HG03469 (cell line): Measurements from ENCODE around the gene CES1.
"Not testable (repeated sequence)": the region's sequence is repeated elsewhere in the genome, so short reads cannot be mapped to it uniquely, and the experiment has no call there.

ENCODE experiments used
- ATAC-seq: cut with Tn5 transposase; IDR thresholded peaks from one replicate; pipeline ENCODE4 v1.9.1; 2021; ENCODE audit warnings: mild to moderate bottlenecking, moderate library complexity, moderate number of reproducible peaks; ENCODE audit not compliant: unreplicated experiment

The CES1 gene

DNA sequence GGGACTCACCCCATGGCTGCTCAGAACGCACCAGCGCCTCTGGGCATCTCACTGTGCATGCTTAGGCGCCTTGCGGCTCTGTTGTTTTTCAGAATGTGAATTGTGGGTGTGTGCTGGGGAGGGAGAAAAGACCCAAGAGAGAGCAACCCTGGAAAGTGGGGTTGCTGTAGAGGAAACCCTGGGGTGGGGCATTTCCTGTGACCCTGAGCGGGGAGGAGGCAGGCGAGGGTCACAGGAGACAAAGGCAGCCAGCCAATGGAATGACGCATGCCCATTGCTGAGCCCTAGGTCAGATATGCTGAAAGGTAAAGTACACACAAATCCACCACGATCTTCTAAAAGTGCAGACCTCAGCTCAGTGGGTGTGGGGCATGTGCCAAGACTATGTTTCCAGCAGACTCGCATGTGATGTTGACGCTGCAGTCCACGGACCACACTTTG is 39.9 kb downstream of the CES1 start:
- ATAC-seq: not testable (repeated sequence)

DNA sequence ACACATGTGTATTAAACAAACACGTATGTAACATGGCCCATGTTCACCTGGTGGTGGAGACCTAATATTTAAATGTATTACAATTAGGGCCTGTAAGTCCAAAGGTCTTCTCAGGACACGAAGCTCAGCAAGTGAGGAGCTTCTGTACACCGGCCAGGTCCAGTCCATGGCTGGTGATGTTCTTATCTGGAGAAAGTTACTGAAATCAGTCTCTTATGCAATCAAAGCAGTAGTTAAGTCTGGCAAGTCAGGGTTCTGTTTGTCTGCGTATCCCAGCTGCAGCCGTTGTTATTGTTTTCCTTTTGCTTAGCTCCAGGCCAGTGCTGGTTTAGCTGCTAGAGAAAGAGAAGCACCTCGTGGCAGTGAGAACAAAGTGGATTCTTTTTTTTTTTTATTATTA is 41.4 kb downstream of the CES1 start:
- ATAC-seq: not testable (repeated sequence)

DNA sequence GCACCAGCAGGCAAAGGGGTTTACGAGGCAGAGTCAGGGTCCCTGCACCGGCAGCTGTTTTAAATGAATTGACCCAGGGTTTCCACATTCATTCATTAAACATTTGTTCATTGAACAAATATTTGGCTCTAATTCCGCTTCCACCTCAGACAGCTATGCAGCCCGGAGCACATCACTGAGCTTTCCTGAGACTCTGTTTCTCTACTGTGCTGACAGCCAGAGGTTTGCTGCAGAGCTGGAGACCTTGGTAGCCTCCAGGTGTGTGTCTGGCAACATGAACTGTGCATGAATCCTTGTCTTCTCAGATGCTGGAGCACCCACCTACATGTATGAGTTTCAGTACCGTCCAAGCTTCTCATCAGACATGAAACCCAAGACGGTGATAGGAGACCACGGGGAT is 42.7 kb downstream of the CES1 start:
- not testable (repeated sequence) for ATAC-seq

DNA sequence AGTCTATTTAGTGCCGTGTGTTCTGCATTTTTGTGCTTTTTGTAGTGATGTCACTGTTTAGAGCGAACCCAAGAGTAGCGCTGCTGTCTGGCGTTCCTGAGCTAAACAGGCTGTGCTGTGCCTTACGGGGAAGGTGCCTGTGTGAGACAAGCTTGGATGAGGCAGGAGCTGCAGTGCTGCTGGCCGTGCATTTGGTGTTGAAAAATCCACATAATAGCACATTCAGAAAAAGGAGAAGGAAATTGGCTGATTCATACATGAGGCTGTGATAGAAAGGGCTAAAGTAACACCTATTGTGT is 50.2 kb downstream of the CES1 start:
- not testable (repeated sequence) for ATAC-seq

DNA sequence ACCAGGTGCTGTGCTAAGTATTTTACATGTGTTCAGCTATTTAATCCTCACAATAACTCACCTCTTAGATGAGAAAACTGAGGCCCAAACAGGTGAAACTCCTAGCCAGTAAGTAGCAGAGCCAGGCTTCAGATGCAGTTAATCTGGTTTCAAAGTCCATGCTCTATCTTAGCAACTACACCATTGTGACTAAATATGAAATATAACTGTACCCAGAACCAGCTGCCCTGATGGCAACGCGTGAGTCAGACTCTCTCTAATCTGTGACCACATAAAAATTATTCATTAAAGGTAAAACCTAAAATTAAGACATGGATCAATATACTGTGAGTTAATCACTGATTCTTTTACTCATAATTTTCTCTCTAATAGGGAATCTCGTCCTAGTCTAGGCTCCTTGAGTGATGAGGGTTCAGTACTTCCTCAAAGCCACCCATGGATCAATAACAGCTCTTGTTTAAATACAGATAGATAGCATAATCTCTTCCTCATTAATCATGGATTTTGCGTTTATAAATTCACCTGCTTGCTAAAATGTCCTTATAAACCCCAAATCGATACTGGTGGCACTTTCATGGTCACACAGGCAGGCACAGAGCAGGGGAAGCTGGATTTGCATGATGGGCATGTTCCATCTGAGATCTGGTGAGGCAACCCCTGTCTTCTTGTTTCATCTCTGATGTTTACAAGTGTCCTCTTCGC is 50.7 kb downstream of the CES1 start:
- ATAC-seq: not testable (repeated sequence)

DNA sequence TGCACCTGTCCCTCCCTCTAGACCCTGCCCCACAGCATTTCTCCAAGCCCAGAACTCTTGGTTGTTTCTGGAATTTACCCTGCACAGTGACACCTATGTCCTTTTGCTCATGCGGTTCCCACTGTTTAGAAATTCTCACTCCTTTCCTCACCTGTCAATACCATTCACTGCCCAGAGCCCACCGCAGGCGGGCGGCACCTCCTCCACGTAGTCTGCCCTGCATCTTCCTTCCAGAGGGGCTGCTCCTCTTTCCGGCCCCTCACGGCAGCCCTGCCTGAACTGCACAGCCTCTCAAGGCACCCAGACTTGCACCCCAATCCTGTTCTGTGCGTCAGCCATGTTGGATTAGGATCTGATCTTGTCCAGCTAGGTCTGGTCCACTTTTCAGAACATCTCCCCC is 51.4 kb downstream of the CES1 start:
- ATAC-seq: not testable (repeated sequence)

DNA sequence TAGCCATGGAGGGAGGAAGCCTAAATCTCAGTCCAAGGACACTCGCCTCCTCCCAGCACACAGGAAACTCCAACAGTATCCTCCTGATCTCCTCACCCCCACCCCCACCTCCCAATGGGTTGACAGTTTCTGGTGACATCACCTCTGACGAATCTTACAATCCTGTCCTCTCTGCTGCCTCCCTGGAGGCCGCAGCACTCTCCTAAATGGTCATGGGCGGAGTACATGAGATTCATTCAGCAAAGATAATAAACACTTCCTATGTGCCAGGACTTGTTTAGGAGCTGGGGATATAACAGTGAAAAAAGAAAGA is 52.8 kb downstream of the CES1 start:
- ATAC-seq: not testable (repeated sequence)

DNA sequence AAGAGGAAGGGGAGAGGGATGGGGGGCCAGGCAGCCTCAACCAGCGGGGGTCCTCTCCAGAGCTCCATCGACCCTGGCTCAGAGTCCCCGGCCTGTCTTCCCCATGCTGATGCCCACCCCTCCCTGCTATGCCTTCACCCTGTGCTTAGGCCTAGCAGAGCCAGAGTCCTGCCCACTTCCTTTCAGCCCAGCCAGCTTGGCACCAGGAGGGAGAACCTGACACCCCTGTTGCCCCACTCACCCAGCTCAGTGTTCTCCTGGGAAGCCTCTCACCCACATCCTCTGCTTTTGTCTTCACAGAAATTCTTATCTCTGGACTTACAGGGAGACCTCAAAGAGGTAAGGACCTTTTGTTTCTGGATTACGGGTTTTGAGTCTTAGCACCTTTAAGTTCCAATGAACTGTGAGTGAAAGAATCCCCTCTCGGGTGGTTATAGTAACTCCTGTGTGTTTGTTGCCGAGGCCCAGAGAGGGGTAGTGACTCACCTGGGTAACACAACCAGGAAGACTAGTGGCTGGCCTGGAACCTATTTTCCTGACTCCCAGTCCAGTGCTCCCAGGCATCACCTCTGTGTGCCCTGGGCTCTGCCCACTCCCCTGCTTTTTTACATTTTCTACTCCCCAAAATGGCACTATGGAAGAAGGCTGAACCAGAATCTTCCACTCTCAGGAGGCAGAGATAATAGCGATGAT is 53.3 kb downstream of the CES1 start:
- ATAC-seq: no peak

DNA sequence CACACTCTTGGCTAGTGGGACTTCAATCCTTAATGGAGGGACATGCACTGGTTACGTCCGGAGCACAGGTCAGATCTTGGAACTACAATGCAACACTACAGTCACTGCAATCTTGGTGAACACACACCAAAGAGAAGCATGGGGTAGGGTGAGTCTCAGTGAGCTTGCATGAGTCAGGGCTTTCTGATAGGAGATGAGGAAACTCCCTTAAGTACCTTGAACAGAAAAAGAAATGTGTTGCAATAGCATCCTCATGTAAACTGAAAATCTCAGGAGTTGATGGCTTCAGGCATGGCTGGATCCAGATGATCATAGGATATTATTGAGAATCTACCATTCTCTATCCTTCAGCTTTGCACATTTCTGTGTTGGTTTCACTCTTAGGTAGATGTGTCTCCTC is 54.1 kb downstream of the CES1 start:
- ATAC-seq: no peak

DNA sequence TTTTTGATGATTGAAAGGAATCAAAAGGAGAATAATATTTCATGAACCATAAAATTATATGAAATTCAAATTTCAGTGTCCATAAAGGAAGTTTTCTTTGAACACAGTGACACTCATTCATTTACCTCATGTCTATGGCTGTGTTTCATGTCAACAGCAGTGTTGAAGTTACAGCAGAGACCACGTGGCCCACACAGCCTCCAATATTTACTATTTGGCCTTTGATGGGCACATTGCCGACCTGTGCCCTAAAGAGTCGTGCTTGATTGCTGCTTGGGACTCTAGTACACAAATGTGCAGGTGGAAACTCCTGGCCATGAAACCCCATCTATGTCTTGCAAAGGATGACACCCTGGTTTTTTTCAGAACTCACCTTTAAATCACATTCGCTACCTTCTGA is 57.0 kb downstream of the CES1 start:
- ATAC-seq: no peak

DNA sequence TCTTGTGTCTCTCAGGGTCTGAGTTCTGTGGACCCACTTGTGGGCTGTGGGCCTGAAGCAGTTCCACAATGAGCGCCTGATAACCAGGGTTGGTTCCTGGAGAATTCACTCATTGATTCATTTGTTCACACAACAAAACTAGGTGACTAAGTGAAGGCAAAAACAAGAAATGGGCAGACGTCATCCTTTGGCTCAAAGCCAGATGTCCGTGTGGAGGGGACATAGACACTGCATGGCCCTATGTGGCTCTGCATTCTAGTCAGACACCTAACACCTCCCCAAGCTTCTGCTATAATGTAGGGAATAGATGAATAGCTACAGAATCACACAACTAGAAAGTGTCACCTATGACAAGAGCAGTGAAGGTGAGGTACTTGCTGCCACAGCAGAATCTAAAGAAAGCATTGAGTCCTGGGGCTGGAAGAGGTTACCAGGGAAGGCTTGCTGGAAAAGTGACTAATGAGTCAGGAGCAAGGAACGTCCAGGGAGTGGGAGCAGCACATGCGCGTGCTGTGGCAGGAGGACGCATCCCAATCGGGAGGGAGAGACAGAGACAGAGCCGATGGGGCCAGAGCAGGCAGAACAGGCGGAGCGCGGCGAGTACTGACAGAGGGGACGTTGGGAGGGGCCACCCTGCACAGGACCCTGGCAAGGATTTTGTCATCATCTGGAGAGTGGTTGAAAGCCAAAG is 58.9 kb downstream of the CES1 start:
- no peak for ATAC-seq

DNA sequence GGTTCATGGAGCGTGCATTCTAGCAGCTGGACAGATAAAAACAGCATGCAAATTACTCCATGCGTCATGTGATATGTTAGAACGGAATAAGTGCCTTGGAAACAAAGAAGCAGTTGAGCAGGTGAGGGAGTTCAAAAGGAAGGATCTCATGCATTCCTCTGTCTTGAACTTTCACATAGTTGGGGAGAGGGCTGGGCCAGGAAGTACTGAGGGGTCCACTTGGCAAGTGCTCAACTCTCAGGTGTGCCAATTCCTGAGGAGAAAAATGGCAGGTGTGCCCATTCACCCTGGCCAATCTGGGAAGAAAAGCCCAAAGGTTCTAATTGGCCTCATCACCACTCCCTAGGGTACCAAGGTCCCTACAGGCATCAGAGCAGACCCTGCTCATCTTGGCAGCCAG is 67.7 kb downstream of the CES1 start:
- ATAC-seq: no peak

DNA sequence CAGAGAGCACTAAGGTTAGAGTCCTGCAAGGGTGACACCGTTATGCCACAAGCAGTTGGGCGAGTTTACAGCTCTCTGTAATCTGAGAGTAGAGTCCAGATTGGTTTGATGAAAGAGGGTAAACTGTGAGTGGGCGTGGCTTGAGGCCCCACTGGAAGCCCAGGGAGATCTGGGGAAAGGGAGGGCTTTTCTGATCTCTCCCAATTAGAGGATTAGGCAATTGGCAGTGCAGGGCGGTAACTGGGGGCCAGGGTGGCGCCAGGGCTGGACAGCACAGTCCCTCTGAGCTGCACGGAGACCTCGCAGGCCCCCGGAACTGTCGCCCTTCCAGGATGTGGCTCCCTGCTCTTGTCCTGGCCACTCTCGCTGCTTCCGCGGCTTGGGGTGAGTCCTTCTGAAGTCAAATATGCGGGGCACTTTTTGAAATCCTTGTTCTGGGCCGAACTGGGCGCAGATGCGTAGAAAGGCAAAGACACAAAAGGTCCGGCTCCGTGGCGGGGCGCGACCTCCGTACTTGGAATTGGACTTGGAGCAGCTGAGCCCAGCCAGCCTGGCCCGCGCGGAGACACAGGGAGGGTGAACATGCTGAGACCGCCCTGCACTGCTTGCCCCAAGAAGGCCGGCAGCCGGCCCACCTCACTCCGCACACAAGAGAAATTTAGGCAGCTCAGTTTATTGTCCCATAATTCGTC is 72.4 kb downstream of the CES1 start:
- ATAC-seq: no peak

DNA sequence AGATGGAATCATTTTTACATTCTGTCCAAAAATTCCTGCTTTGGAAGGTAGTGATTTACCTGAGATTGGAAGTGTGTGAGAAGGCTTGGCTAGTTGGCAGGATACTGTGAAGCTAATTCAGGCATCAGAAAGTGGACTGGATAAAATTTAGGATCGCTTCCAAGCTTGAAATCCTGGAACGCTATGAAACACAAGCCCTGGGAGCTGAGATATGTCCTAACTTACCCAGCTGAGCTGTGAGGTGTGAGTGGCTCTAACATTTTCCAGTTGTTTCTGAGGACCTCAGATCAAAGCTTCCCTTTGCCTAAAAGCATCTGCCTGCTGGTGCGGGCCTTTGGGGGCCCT is 73.0 kb downstream of the CES1 start:
- not testable (repeated sequence) for ATAC-seq

DNA sequence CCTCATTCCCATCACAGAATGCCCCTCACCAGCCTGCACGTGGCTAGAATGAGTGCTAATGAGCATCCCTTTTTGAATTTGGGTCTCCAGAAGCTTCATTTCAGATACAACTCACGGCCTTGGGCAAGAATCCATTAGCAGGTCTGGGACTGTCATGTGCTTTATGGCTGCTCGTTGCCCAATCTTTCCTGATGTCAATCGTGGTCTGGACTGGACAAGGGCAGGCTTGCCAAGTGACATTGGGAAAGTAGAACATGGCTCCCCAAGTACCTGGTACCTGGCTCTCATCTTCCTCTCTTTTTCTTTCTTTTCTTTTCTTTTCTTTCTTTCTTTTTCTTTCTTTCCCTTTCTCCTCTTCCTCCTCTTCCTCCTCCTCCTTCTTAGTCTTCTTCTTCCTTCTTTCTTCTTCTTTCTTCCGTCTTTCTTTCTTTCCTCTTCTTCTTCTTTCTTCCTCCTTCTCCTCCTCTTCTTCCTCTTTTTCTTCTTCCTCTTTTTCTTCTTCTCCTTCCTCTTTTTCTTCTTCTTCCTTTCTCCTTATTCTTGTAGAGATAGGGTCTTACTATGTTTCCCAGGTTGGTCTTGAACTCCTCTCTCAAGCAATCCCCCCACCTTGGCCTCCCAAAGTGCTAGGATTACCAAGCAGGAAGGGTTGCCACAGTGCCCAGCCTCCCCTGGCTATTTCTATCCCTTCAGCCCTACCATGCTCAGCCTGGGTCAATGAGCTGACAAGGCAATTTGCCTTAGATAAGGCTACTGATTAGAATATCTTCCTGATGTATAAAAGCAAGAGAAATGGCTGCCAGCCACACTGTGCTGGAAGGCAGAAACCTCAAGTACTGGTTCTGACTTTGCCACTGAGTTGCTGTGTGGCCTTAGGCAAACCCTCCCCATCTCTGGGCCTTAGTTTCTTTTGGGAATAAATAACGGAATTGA is 75.0 kb downstream of the CES1 start:
- ATAC-seq: not testable (repeated sequence)

DNA sequence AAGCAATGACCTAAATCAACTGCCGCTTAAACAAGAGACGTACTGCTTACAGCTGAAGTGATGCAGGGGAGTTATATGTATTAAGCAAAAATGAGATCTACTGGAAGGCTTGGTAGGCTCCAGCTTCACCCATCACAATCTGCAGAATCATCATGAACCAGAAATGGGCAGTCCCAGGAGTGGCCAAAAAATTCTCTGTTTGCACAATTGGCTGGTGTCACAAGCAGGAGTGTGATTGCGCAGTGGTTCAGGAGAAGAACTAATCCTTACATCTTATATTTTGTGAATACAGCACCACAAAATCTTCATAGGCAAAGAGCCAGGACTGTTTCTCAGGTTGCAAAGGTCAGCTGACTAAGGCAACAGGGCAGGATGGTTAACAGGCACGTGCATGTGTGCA is 75.9 kb downstream of the CES1 start:
- no peak for ATAC-seq

DNA sequence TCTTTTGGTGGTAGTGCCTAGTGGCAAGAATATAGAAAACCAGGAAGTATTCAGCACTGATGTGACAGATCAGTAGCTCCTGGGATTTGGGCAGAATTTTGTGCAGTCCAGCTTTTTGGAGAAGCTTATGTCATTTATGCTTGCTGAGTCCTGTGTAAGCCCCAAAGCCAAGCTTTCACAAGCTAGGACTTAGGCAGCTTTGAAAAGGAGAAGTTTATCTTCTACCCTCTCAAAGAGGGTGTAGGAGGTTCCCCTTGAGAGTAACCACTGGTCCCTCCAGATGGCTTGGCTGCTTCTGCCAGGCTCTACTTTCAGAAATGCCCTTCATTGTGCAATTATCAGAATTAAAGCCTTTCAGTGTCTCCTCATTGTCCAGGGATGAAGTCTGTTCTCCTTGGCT is 78.8 kb downstream of the CES1 start:
- no peak for ATAC-seq

DNA sequence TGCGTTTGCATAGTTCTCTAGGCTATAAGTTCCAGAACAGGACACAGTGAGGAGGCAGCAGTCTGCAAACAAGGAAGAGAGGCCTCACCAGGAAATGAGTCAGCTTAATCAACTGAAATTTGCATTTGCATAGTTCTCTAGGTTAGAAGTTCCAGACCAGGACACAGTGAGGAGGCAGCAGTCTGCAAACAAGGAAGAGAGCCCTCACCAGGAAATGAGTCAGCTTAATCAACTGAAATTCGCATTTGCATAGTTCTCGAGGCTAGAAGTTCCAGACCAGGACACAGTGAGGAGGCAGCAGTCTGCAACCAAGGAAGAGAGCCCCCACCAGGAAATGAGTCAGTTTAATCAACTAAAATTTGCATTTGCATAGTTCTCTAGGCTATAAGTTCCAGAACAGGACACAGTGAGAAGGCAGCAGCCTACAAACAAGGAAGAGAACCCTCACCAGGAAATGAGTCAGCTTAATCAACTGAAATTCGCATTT is 79.7 kb downstream of the CES1 start:
- not testable (repeated sequence) for ATAC-seq
